Endometrium (tissue), 2 donors: ENCODE results near the gene DDR2.
"Not testable (repeated sequence)": the region's sequence is repeated elsewhere in the genome, so short reads cannot be mapped to it uniquely, and the experiment has no call there.

Experiments
- FAIRE-seq: peaks from 2 replicates; lab custom pipeline; 2012; peaks lifted over from hg19 to GRCh38; lab: Jason Lieb, UNC
- donor health status: control.
- donor health status: control.

The DDR2 gene

DNA sequence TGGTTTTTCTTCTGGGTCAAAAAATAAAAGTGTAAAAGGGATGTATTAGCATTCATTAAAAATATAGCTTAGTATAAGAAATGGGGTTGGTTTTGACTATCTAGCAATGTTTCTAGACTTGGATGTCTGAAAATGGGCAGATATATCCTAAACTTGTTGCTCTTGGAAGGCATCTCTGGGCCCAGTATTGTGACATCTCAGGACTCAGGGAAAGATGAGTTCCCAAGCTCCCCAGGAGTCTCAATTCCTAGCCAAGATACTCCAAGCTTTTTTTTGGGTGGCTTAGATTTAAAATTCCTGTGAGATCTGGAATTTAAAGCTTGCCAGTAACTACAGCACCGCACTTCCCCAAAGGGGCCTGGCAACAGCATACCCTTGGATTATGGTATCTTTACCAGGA is 146.8 kb downstream of the DDR2 start:
- no peak for FAIRE-seq

DNA sequence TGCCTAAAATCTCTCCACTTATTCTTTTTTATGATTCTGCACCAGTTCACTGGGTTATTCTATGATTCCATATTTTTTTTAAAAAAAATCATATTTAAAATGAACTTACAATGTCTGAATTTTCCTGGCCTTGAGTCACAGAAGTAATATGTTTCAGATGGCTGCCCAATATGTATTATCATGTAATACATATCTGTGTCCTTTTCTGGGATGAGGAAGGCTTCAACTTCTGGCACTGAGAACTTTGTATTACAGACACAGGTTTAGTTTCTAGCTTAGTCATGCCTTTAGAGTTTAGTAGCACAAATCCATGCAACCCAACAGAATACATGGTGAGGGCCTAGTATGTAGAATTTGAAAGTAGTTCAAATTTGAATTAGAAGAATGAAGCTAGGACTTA is 150.4 kb downstream of the DDR2 start:
- FAIRE-seq, result no peak

DNA sequence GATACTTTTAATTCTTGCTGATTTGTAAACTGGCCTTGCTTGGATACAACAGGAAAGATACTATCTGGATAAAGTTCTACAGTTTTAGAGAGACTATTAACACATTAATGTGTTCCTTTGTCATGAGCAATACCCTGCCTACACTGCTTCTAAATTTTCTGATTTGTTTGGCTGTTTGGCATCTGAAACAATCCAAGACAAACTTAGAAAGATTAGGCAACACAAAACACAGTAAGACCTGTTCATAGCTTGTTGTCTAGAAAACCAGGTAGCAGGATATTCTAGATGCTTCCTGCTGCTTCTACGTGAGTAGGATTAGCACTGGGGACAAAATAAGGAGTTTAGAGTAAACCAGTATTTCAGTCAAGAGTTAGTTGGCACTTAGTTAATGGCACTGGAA is 152.7 kb downstream of the DDR2 start:
- not testable (repeated sequence) for FAIRE-seq

DNA sequence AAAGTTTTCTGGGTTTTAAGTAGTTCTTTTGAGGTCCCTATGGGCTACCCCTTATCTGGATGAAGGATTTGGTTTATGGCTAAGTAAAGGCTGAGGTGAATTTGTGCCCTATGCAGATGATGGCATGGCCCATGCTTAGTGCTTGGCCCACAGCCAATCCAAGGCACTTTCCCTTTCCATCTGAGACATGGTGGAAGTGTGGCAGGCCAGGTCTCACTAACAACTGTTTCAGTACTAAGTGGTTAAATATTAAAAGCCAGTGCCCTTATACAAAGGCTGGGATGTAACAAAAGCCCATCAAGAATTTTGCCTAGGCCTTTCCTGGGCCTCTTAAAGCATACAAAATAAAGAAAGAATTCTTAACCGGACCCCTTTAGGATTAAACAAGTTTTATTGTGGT is 156.5 kb downstream of the DDR2 start:
- not testable (repeated sequence) for FAIRE-seq

DNA sequence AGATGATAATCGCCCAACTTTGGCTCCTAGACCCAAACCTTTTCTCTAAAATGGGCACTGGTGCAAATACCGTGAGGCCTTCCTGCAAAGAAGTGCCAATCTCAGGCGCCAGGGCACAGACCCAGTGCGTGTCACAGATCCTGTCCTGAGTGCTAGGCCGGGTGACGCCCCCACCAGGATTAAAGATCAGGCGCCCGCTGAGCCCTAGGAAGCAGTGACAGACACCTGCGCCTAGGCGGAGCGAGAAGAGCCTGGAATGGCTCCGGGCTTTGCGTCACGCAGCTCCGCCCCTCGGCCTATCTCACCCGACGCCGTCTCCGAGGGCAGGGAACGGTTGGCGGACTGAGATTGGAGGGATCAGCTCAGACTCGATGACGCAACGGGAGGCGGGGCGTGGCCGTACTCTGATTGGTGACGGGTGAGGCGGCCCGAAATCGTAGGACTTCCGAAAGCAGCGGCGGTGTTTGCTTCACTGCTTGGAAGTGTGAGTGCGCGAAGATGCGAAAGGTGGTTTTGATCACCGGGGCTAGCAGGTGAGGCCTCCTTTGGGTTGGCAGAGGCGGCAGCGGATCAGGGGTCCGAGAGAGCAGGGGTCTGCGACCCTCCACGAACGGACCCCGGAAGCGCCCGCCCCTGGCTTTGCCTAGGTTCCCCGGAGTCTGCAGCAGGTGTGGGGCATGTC is 158.2 kb downstream of the DDR2 start, which contains the start of gene HSD17B7:
Gene HSD17B7 (plus strand): TSS at position 400 of the 682 bp plus-strand sequence. CDS start 99 bp downstream, at position 499.
- peak; percentile 94 for FAIRE-seq

DNA sequence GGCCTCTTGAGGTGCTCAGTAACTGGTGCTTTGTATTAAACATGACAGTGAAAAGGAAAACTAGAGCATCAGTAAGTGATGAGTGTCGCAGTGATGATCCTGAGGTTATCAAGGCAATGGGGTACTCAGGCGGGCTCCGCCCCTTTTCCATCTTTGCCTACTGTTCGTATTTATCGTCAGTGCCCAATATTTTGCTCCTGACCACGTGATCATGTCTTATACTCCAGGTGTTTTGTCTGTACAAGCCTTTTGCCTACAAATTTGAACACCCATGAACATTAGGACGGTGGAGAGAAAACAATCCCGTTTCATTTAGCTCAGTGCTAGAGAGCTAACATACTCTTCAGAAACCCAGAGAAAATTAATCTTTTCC is 158.7 kb downstream of the DDR2 start:
- not testable (repeated sequence) for FAIRE-seq

DNA sequence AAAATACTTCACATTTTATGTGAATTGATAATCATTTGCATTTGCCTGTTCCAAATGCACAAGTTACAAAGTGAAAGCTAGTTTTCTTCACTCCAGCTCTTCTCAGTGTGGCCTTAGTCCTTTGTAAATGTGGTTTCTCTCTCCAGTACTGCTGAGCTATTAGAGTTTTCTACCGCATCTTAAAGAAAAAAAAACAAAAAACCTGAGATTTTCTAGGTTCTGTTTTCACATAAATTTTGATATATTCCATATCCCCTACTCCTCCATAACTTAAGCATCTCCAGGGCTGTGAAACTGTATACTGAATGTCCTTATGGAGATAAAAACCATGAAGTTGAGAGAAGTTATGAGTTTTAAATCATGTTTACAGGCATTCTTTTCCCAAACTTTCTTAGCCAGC is 162.0 kb downstream of the DDR2 start:
- FAIRE-seq, result not testable (repeated sequence)

DNA sequence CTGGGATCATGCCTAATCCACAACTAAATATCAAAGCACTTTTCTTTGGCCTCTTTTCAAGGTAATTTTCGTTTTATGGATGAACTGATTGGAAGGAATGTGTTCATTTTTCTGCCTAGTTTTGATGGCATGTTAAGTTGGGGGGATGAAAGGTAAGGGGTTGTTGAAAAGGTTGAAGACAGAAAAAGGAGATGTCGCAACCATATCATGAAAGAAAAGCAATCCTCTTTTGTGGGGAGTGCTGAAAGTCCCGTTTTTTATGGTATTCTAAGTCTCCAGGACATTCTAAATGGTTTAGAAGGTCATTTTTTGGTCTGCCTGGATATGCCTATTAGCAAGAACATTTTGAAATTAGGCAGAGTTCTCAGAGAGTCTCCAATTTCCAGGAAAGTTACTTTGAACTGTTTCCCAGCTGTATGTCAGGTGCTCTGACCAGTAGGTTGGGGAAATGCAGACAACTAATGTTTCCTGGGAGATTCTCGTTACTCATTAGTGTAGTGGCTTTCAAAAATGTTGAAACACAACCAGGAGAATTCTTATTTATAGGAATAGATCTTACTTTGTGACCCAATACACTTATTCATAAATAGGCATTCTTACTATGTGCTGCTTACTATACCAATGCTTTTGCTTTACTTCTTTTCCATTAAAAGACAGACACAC is 164.5 kb downstream of the DDR2 start:
- not testable (repeated sequence) for FAIRE-seq

DNA sequence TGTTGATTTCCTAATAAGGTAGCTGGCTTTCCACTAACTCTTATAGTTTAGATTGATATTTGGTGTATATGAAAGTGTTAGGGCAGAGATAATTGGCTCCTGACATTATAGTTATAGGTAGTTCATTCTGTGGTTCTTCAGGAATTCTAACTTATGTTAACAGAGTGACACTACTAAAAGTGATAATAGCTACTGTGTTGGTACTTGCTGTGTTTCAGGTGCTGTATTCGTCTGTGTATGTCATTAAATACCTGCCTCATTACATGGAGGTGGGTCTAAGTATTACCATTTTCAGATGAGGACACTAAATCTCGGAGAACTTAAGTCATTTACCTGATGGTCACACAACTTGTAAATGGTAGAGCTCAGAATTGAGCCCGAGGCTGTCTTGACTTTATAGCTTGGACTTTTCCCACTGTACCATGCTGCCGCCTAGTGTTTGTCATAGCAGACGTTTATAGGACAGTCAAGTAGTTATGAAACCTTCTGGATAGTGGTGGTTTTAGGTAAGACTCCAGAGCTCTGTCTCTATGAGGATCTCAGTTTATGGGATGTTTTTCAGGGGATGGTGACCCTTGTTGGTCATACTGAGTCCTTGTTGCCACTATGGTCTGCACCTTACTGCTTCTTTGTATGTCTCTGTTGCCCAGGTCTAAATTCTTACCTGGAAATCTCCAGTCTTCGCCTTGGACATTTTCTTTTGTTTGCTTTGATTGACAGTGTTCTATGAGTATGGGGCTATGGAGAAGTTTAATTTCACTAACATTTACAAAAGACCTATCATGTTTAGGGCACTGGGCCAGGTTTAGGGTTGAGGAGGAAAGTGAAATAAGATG is 167.9 kb downstream of the DDR2 start:
- not testable (repeated sequence) for FAIRE-seq

DNA sequence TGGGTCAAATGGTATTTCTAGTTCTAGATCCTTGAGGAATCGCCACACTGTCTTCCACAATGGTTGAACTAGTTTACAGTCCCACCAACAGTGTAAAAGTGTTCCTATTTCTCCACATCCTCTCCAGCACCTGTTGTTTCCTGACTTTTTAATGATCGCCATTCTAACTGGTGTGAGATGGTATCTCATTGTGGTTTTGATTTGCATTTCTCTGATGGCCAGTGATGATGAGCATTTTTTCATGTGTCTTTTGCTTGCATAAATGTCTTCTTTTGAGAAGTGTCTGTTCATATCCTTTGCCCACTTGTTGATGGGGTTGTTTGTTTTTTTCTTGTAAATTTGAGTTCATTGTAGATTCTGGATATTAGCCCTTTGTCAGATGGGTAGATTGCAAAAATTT is 175.2 kb downstream of the DDR2 start:
- not testable (repeated sequence) for FAIRE-seq

DNA sequence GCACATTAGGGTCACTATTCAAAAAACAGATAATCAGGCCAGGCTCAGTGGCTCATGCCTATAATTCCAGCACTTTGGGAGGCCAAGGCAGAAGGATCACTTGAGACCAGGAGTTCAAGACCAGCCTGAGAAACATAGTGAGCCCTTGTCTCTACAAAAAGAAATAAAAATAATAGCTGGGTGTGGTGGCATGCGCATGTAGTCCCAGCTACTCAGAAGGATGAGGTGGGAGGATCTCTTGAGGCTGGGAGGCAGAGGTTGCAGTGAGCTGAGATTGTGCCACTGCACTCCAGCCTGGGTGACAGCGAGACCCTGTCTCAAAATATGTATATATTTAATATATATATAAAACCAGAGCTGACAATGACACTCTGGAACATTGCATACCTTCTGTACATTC is 180.1 kb downstream of the DDR2 start:
- FAIRE-seq, result not testable (repeated sequence)

DNA sequence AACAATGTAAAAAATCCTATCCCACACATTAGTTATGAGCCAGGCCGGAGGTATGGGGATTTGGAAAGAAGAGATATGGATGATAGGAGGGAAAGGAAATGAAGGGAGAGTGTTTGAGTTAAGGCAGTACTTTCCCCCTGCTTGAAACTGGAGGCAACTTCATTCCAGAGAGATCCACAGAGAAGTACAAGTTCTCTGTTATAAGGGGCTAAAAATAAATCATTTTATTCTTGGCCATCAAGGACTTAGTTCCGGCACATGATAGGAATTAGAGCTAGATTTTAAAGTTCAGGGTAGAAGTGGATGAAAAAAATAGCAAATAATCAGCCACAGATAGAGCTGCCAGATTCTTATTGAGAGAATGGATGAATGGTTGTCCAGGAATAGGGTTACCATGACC is 185.9 kb downstream of the DDR2 start:
- FAIRE-seq, result not testable (repeated sequence)

DNA sequence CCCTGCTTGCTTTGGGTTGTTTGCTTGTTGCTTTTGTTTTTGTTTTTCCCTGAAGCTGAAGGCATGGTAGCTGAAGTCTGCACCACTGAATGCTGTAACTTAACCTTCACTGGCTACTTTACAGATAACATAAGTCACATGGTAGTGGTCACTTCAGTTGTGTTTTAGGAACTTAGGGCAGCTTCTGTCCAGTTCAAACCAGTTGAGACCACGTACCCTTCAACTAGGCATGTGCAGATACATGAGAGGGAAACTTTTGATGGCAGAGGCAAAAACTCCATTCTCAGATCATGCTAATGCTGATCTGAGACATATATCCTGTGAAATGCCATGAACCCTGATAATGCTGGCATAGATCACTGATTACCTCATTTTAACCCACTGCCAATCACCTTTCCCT is 186.4 kb downstream of the DDR2 start:
- not testable (repeated sequence) for FAIRE-seq

DNA sequence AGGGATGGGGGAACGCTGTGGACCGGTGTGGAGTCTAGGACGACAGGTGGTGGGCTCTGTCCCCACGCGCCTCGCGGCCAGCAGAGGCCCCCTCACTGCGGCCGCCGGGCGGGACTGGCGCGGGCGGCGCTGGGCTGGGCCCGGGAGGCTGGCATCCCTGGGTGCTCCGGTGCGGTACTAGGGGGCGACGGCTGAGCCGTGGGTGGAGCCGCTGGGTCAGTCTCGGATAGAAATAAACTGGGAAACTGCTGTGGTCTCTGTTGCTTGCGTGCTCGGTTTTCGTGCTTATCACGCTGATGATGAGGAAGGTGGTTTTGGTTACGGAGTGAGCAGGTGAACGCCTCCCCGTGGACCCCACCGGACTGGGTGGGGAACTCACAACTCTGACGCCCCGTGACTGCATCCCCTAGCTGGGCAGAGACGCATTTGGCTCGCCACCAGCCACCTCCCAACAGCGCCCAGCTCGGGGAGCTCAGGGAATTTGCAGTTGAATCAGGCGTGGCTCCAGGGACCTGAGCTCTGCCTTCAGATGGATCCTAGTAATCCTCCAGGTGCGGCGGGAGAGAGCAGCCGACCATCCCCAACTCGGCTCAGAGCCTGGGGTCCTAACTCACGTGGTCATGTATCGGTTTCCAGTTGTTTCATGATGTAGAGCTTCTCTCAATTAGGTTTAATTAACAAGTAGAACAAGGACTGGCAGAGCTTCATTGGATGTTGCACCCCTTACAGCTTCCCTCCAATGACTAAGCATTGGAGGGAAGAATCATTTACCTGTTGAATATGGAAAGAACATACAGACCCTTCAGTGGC is 190.3 kb downstream of the DDR2 start:
- no peak for FAIRE-seq

DNA sequence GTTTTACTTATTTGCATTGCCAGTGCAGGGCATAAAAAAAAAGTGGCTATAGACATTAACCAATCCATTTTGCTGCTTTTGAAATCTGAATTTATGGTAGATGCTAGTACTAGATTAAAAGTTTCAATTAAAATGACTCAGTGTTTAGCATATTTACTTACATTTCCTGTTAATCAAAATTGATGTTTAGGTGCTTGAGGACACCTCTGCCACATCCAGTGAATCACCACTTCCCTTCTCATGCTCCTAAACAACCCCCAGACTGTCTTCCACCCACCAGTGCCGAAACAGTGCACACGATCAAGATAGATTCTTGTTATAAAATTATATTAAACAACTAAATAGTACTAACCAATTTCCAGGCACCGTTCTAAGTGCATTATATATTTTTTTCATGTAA is 191.0 kb downstream of the DDR2 start:
- no peak for FAIRE-seq

DNA sequence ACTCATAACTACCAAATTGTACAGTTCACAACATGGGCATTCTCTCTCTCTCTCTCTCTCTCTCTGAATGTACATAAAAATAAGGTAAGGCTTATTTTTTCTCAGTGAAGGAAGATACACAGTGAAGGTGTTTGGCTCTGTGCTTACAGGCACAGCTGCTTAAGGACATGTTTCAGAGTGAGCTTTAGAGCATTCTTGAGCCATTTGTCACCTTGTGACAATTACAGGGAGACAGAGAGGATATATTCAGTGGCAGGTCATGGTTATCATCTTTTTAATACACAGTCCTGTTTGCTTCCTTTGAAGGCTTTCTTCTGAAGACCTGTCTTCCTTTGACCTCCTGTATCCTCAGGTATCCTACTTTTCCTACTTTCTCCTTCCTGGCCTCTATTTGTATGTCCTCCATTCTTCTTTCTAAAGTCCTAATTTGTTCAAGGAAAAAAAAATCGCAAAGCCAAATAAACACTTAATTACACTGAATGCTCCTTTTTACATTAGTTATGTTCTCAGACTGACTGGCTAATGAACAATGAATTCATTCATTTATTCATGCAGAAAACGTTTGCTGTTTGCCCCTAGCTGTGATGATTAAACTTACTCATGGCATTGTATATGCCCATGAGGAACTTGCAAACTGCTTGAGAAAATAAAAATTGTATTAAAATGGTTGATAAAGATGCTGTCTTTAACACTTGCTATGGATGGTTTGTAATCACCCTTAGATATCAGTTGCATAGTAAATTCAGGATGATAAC is 191.7 kb downstream of the DDR2 start:
- FAIRE-seq, result no peak

DNA sequence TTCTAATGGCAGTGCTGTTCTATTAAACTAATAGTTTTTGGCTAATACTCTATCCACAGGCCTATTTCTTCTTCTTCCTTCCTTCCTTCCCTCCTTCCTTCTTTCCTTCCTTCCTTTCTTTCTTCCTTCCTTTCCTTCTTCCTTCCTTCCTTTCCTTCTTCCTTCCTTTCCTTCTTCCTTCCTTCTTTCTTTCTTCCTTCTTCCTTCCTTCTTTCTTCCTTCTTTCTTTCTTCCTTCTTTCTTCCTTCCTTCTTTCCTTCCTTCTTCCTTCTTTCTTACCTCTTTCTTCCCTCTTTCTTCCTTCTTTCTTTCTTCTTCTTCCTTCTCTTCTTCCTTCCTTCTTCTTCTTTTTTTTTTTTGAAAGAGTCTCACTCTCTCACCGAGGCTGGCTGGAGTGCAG is 197.0 kb downstream of the DDR2 start:
- no peak for FAIRE-seq

DNA sequence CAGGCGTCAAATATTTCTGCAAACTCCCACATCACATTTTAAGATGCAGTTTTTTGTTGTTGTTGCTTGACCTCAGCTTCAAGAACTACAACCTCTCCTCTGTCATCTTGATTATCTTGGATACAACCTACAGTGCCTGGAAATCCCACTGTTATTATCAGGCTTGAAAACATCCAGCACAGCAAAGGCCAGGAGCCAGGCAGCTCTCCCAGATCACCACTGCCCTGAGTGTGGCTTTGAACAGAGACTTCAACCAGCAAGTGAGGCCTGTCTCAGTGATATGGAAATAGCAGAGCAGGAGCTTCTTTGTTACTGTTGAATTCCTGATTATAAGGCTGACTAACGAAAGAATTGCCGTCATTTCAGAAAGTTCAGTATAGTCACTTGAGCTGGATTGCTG is 200.2 kb downstream of the DDR2 start:
- FAIRE-seq, result peak; percentile 33

DNA sequence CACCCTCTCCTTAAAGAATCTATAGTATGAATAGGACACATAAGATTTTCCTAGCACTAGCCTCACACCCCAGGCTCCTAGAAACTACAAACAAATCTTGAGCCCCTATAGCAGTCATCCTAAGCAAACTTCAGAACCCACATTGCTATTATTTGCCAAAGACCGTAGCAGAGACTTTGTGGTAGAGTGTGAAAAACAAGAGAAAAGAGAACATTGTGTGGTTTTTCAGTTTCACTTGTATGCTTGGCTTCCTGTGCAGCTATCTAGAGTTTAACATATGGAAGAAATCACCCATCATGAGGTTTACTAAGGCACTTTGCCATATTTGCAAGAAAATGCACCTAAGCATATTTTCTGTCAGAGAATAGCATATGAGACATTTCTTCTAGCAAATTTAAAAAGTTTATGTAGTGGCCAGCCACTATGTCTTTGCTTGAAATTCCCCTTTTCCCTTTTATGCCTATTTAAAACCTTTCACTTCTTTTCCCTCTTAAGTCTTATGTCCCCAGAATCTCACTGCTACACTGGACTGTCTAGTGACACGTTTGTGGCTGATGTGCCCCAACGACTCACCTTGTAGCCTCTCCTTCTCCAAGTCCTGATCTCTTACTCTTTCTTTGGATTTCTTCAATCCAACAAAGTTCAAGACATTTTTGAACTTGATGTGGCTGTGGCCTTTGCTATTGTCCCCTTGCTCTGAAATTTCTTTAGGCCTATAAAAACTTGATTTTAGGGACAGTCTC is 203.1 kb downstream of the DDR2 start:
- no peak for FAIRE-seq
